Measurements from ENCODE around the gene ASB18. TPM values are rescaled to one million over a fixed set of nuclear protein-coding genes. Genes with fewer than 3 reads are reported as not detected.

ASB18 gene
- total and polyA plus RNA-seq, 2 donors (not counting 3 experiments of a cell fraction or from before 2014, with no cell fraction given), result not detected

DNA sequence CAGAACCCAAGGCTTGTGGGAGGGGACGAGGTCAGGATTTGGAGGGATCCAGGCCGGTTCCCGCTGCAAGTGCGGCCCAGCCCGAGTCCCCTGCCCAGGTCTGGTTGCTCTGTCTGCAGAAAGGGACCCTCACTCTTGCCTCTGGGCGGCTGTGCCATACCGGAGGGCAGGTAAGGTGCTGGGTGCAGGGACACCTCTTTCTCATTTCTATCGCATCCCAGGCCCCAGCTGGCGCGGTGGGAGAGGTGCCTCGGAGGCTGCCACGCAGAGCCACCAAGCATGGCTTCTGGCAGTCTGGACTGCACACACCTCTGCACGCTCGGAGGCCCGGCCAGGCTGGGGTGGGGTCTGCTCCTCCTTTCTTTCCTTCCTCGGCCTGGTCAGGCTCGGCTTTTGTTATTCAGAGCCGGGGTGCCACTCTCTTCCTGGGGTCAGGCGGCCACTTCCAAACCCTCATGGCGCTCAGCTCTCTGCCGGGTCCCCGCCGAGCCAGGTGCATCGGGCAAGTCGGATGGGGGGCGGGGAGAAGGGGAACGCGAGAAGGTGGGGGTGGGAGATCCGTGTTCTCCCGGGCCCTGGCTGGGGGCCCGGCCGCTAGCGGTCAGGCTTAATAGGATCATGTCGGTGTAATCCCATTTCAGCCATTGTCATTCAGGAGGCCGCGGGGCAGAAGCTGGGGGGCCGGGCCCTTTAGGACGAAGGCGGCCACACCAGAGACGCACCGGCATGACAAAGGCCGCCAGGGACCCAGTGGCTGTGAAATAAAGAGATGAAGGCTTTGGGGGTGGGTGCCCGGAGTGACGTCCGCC, 105.0 kb downstream of the ASB18 start:
- ChIA-PET CTCF (interaction anchor here (1.4 to 2.2 kb wide), 3 partner anchors 19 to 380 kb away, joined by 3 to 7 read pairs (median 5); no protein-coding TSS in a partner anchor), POLR2A (no interaction called here)
- dilution Hi-C loops (cut with MboI; ENCODE audit: extremely low pct_ligation_motif_present, low sequenced_read_pairs) (no loop called here), intact Hi-C loops (cut with micrococcal nuclease) (no loop called here)
- H4K20me1 ChIP-seq (replicated peaks; ENCODE audit: control insufficient read depth, extremely low read depth, insufficient read depth, low read length), result no peaks in the 10 kb centered on the region
- no peak overlapping the region for H3K4me3 ChIP-seq (replicated peaks in 1 of 3; ENCODE audit: insufficient read depth in 1 of 3, low read depth in 1 of 3, low read length in 3 of 3)
- TF ChIP-seq EZH2 (IDR thresholded peaks at IDR 0.05; ENCODE audit: borderline replicate concordance, low read depth, low read length, severe bottlenecking) (peak; percentile 57), JUN (IDR thresholded peaks at IDR 0.05; ENCODE audit: borderline replicate concordance, insufficient read depth, insufficient read length, low read depth) (no peak)
- FAIRE-seq (no peak), DNase-seq (ENCODE audit: low read depth, low spot score) (no peak)
- H3K79me2 ChIP-seq (ENCODE audit: control insufficient read depth, insufficient read depth, low read length), result no peaks in the 10 kb centered on the region
- H3K4me2 ChIP-seq (ENCODE audit: insufficient read depth, low read length), result no peak overlapping the region
- no peaks in the 10 kb centered on the region for H3K36me3 ChIP-seq (ENCODE audit: control insufficient read depth in 2 of 2, extremely low read depth in 1 of 2, insufficient read depth in 2 of 2, low read length in 2 of 2)
- H3K9ac ChIP-seq (replicated peaks; ENCODE audit: extremely low read depth, insufficient read depth, low read length), result no peak overlapping the region
- H3K9me3 ChIP-seq (replicated peaks; ENCODE audit: control insufficient read depth, insufficient read depth, low read length), result no peaks in the 10 kb centered on the region
- no peaks in the 10 kb centered on the region for H3K9me1 ChIP-seq (replicated peaks; ENCODE audit: control insufficient read depth, extremely low read depth, insufficient read depth, low read length)
- peaks cover 0 to 15% of the 10 kb centered on the region in 2 experiments for H3K27me3 ChIP-seq (ENCODE audit: control insufficient read depth in 2 of 2, insufficient read depth in 2 of 2, low read length in 2 of 2)
- no peaks in the 10 kb centered on the region for H3K4me1 ChIP-seq (ENCODE audit: control insufficient read depth, extremely low read depth, insufficient read depth, low read length)
- H3K27ac ChIP-seq (ENCODE audit: insufficient read depth, low read depth, low read length), result no peak overlapping the region
- no TSS peak for BruUV-seq (replicated peaks)
- H2AFZ ChIP-seq (ENCODE audit: low read depth, low read length), result no peak overlapping the region

GRCh38 chr2:236157815-236158498, 106.2 kb downstream of the ASB18 start:
- FAIRE-seq (no peak), DNase-seq (ENCODE audit: low read depth, low spot score) (no peak)
- Histone ChIP-seq H3K27ac (ENCODE audit: insufficient read depth, low read depth, low read length) (no peak overlapping the region), H3K36me3 (ENCODE audit: control insufficient read depth in 2 of 2, extremely low read depth in 1 of 2, insufficient read depth in 2 of 2, low read length in 2 of 2) (no peaks in the 10 kb centered on the region), H3K4me1 (ENCODE audit: control insufficient read depth, extremely low read depth, insufficient read depth, low read length) (no peaks in the 10 kb centered on the region), H4K20me1 (replicated peaks; ENCODE audit: control insufficient read depth, extremely low read depth, insufficient read depth, low read length) (no peaks in the 10 kb centered on the region), H3K27me3 (ENCODE audit: control insufficient read depth in 2 of 2, insufficient read depth in 2 of 2, low read length in 2 of 2) (peaks cover 0 to 16% of the 10 kb centered on the region in 2 experiments), H3K4me3 (replicated peaks in 1 of 3; ENCODE audit: insufficient read depth in 1 of 3, low read depth in 1 of 3, low read length in 3 of 3) (no peak overlapping the region), H3K4me2 (ENCODE audit: insufficient read depth, low read length) (no peak overlapping the region), H3K79me2 (ENCODE audit: control insufficient read depth, insufficient read depth, low read length) (no peaks in the 10 kb centered on the region), H3K9ac (replicated peaks; ENCODE audit: extremely low read depth, insufficient read depth, low read length) (no peak overlapping the region), H3K9me3 (replicated peaks; ENCODE audit: control insufficient read depth, insufficient read depth, low read length) (no peaks in the 10 kb centered on the region), H3K9me1 (replicated peaks; ENCODE audit: control insufficient read depth, extremely low read depth, insufficient read depth, low read length) (no peaks in the 10 kb centered on the region), H2AFZ (ENCODE audit: low read depth, low read length) (no peak overlapping the region)
- intact Hi-C loops (cut with micrococcal nuclease), result no loop called here
- no TSS peak for BruUV-seq (replicated peaks)
- TF ChIP-seq MYC (IDR thresholded peaks at IDR 0.05; ENCODE audit: low read depth, low read length), result no peak
- TF ChIP-seq, protein P1, sequence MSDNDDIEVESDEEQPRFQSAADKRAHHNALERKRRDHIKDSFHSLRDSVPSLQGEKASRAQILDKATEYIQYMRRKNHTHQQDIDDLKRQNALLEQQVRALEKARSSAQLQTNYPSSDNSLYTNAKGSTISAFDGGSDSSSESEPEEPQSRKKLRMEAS (IDR thresholded peaks at IDR 0.05; ENCODE audit: insufficient read depth, insufficient read length), result no peak
- TF ChIP-seq, protein P2, sequence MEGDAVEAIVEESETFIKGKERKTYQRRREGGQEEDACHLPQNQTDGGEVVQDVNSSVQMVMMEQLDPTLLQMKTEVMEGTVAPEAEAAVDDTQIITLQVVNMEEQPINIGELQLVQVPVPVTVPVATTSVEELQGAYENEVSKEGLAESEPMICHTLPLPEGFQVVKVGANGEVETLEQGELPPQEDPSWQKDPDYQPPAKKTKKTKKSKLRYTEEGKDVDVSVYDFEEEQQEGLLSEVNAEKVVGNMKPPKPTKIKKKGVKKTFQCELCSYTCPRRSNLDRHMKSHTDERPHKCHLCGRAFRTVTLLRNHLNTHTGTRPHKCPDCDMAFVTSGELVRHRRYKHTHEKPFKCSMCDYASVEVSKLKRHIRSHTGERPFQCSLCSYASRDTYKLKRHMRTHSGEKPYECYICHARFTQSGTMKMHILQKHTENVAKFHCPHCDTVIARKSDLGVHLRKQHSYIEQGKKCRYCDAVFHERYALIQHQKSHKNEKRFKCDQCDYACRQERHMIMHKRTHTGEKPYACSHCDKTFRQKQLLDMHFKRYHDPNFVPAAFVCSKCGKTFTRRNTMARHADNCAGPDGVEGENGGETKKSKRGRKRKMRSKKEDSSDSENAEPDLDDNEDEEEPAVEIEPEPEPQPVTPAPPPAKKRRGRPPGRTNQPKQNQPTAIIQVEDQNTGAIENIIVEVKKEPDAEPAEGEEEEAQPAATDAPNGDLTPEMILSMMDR (IDR thresholded peaks at IDR 0.05; ENCODE audit: extremely low read depth in 1 of 2, insufficient read depth in 1 of 2, low read depth in 1 of 2, low read length in 2 of 2), result no peak
- no peak for TF ChIP-seq JUN (IDR thresholded peaks at IDR 0.05; ENCODE audit: borderline replicate concordance, insufficient read depth, insufficient read length, low read depth)
- TF ChIP-seq POLR2A (IDR thresholded peaks at IDR 0.05; ENCODE audit: low read depth, low read length), result no peak
- TF ChIP-seq GATA2 (IDR thresholded peaks at IDR 0.05; ENCODE audit: insufficient read depth, insufficient read length, low read depth, low read length), result no peak
- no peak for TF ChIP-seq FOS (IDR thresholded peaks at IDR 0.05; ENCODE audit: borderline replicate concordance, insufficient read depth, low read length)
- TF ChIP-seq POLR2AphosphoS5 (IDR thresholded peaks at IDR 0.05; ENCODE audit: insufficient read depth, low read depth, low read length), result no peak
- no peak for TF ChIP-seq EZH2 (IDR thresholded peaks at IDR 0.05; ENCODE audit: borderline replicate concordance, low read depth, low read length, severe bottlenecking)
- ChIA-PET POLR2A (no interaction called here), CTCF (interaction anchor here (1.4 kb wide), 1 partner anchor 23 kb away, joined by 5 read pairs; no protein-coding TSS in a partner anchor)
- dilution Hi-C loops (cut with MboI; ENCODE audit: extremely low pct_ligation_motif_present, low sequenced_read_pairs), result no loop called here

Measured in endothelial cell of umbilical vein (primary cell).